IMR-90 (cell line): Measurements from ENCODE around the gene TSR3. TPM values are rescaled to one million over a fixed set of nuclear protein-coding genes. Genes with fewer than 3 reads are reported as not detected.

Source experiments
- ATAC-seq: fragments of 200-7000 bp; cut with Tn5 transposase; 2 replicates; pipeline ENCODE4 v1.9.1; 2020; ENCODE audit warnings: low read depth, mild to moderate bottlenecking, moderate library complexity
- BruUV-seq: library from RNA; stranded (reverse); fragments of 400-500 nt; replicated peaks from 2 replicates; lab custom pipeline; 2021; lab: Mats Ljungman, UMichigan
- CTCF ChIA-PET: fragments of 300-600 bp; formaldehyde crosslinking; extraction: SDS; loops from one replicate; lab custom pipeline; 2021; ENCODE audit warnings: antibody characterized with exemption; lab: Yijun Ruan, JAX
- POLR2A ChIA-PET: fragments of 300-600 bp; sonication (Branson Sonifier 250); formaldehyde crosslinking; loops from one replicate; lab custom pipeline; 2022; ENCODE audit warnings: antibody characterized with exemption; ENCODE audit not compliant: unreplicated experiment; lab: Charles Lee
- DNase-seq: peaks from one replicate; pipeline ENCODE4 v3.0.0; 2013
- H2AFZ ChIP-seq: replicated peaks from 2 replicates; pipeline ENCODE3; 2013; ENCODE audit warnings: low read length, mild to moderate bottlenecking; ENCODE audit not compliant: poor library complexity
- H2AK5ac ChIP-seq: 2 replicates; pipeline ENCODE4 v1.6.1; 2013; ENCODE audit warnings: low read depth, low read length, inconsistent platforms
- H2AK9ac ChIP-seq: replicated peaks from 2 replicates; pipeline ENCODE3; 2013; ENCODE audit warnings: mild to moderate bottlenecking, low read depth, low read length, moderate library complexity; ENCODE audit not compliant: poor library complexity
- H2BK120ac ChIP-seq: 2 replicates; pipeline ENCODE4 v1.6.1; 2013; ENCODE audit warnings: low read depth, low read length, inconsistent platforms
- H2BK15ac ChIP-seq: 3 replicates; pipeline ENCODE4 v1.6.1; 2013; ENCODE audit warnings: low read depth, low read length, inconsistent platforms
- H2BK20ac ChIP-seq: 2 replicates; pipeline ENCODE4 v1.6.1; 2013; ENCODE audit warnings: low read depth, mild to moderate bottlenecking, inconsistent platforms, low read length, moderate library complexity
- H2BK5ac ChIP-seq: 2 replicates; pipeline ENCODE4 v1.6.1; 2013; ENCODE audit warnings: mild to moderate bottlenecking, low read depth, low read length, inconsistent platforms; ENCODE audit not compliant: poor library complexity, severe bottlenecking
- H3K14ac ChIP-seq: replicated peaks from 2 replicates; pipeline ENCODE4 v1.6.1; 2013; ENCODE audit warnings: low read depth, low read length, inconsistent platforms
- H3K18ac ChIP-seq: 2 replicates; pipeline ENCODE4 v1.6.1; 2013; ENCODE audit warnings: low read depth, low read length, control low read depth
- H3K23ac ChIP-seq: 2 replicates; pipeline ENCODE4 v1.6.1; 2013; ENCODE audit warnings: low read depth, low read length, inconsistent platforms
- H3K27ac ChIP-seq: 2 replicates; pipeline ENCODE4 v1.5.1; 2013; ENCODE audit warnings: mild to moderate bottlenecking, control low read depth, low read length; ENCODE audit not compliant: insufficient read depth
- H3K27me3 ChIP-seq: 2 replicates; pipeline ENCODE4 v1.6.1; 2013; ENCODE audit warnings: low read length; ENCODE audit not compliant: control insufficient read depth, insufficient read depth
- H3K36me3 ChIP-seq: 2 replicates; pipeline ENCODE4 v1.6.1; 2013; ENCODE audit warnings: low read length, mixed read lengths; ENCODE audit not compliant: control insufficient read depth, insufficient read depth
- H3K4ac ChIP-seq: 2 replicates; pipeline ENCODE4 v1.6.1; 2013; ENCODE audit warnings: low read depth, low read length, inconsistent platforms
- H3K4me1 ChIP-seq: 2 replicates; pipeline ENCODE4 v1.6.1; 2013; ENCODE audit warnings: low read length, mixed read lengths; ENCODE audit not compliant: control insufficient read depth, insufficient read depth
- H3K4me2 ChIP-seq: 2 replicates; pipeline ENCODE4 v1.6.1; 2013; ENCODE audit warnings: low read depth, mild to moderate bottlenecking, control low read depth, low read length, moderate library complexity
- H3K4me3 ChIP-seq: 2 replicates; pipeline ENCODE4 v1.5.1; 2013; ENCODE audit warnings: low read depth, mild to moderate bottlenecking, control low read depth, low read length, moderate library complexity; ENCODE audit not compliant: insufficient read depth
- H3K56ac ChIP-seq: 2 replicates; pipeline ENCODE4 v1.6.1; 2013; ENCODE audit warnings: low read length, inconsistent platforms; ENCODE audit not compliant: insufficient read depth; ENCODE audit errors: extremely low read depth
- H3K79me1 ChIP-seq, 2 experiments: 2 replicates each; pipeline ENCODE4 v1.6.1; 2013; ENCODE audit warnings: low read length in 2 of 2, inconsistent platforms in 1 of 2, low read depth in 1 of 2
- H3K9ac ChIP-seq: 2 replicates; pipeline ENCODE4 v1.6.1; 2013; ENCODE audit warnings: low read depth, low read length, control low read depth
- H3K9me1 ChIP-seq: 2 replicates; pipeline ENCODE4 v1.6.1; 2013; ENCODE audit warnings: low read length, inconsistent platforms; ENCODE audit not compliant: insufficient read depth
- H3K9me3 ChIP-seq: 2 replicates; pipeline ENCODE4 v1.6.1; 2013; ENCODE audit warnings: low read length; ENCODE audit not compliant: control insufficient read depth, insufficient read depth
- H4K20me1 ChIP-seq: 2 replicates; pipeline ENCODE4 v1.6.1; 2013; ENCODE audit warnings: low read length, inconsistent platforms; ENCODE audit not compliant: insufficient read depth
- H4K5ac ChIP-seq: 2 replicates; pipeline ENCODE4 v1.6.1; 2013; ENCODE audit warnings: mild to moderate bottlenecking, low read depth, low read length, control low read depth
- H4K8ac ChIP-seq, 2 experiments: 2 replicates each; pipeline ENCODE4 v1.6.1; 2013; ENCODE audit warnings: low read depth in 2 of 2, low read length in 2 of 2, control low read depth in 1 of 2, inconsistent platforms in 1 of 2
- H4K91ac ChIP-seq: 2 replicates; pipeline ENCODE4 v1.6.1; 2013; ENCODE audit warnings: low read depth, low read length, inconsistent platforms; ENCODE audit not compliant: insufficient read depth
- BHLHE40 ChIP-seq: fragments of 150-350 bp; IDR thresholded peaks from 2 replicates; pipeline ENCODE4 v1.6.1; 2016; ENCODE audit warnings: mild to moderate bottlenecking, low read depth, low read length
- CEBPB ChIP-seq: IDR thresholded peaks from 2 replicates; pipeline ENCODE4 v1.6.1; 2012; ENCODE audit warnings: low read depth, low read length, improper control_type of control experiment
- CHD1 ChIP-seq: IDR thresholded peaks from 2 replicates; pipeline ENCODE4 v1.6.1; 2012; ENCODE audit warnings: low read depth, low read length, improper control_type of control experiment
- MAFK ChIP-seq: IDR thresholded peaks from 2 replicates; pipeline ENCODE4 v1.6.1; 2012; ENCODE audit warnings: low read depth, low read length, improper control_type of control experiment
- MXI1 ChIP-seq: IDR thresholded peaks from 2 replicates; pipeline ENCODE4 v1.6.1; 2012; ENCODE audit warnings: low read depth, mild to moderate bottlenecking, low read length, moderate library complexity, borderline replicate concordance
- NFE2L2 ChIP-seq: fragments of 150-350 bp; IDR thresholded peaks from 2 replicates; pipeline ENCODE4 v1.6.1; 2016; ENCODE audit warnings: low read depth, mild to moderate bottlenecking, low read length
- POLR2A ChIP-seq: IDR thresholded peaks from 2 replicates; pipeline ENCODE4 v1.6.1; 2012; ENCODE audit warnings: mild to moderate bottlenecking, low read depth, low read length
- RAD21 ChIP-seq: IDR thresholded peaks from 2 replicates; pipeline ENCODE4 v1.6.1; 2012; ENCODE audit warnings: low read length, improper control_type of control experiment
- RFX5 ChIP-seq: IDR thresholded peaks from 2 replicates; pipeline ENCODE4 v1.8.0; 2012; ENCODE audit warnings: low read depth, mild to moderate bottlenecking, low read length, moderate library complexity
- SMC3 ChIP-seq: fragments of 150-350 bp; IDR thresholded peaks from 2 replicates; pipeline ENCODE4 v1.6.1; 2016; ENCODE audit warnings: low read depth, mild to moderate bottlenecking, antibody characterized with exemption, low read length, moderate library complexity
- WGBS, 2 experiments: methylation state at CpG; one replicate each; pipeline versions ENCODE4 v1.1.5 to v1.1.7; 2013; ENCODE audit warnings: missing lambda C conversion rate in 2 of 2; ENCODE audit not compliant: insufficient read length in 1 of 2; ENCODE audit errors: extremely low coverage in 2 of 2; 5-methylcytosine and 5-hydroxymethylcytosine counted together
- dilution Hi-C: fragments of 300-500 bp; cut with HindIII; formaldehyde crosslinking; loops from one replicate; pipeline ENCODE4 v1.14.3; 2018; ENCODE audit warnings: low sequenced_read_pairs; ENCODE audit not compliant: unreplicated experiment
- in situ Hi-C: fragments of 300-500 bp; cut with MboI; formaldehyde crosslinking; loops from 3 replicates; pipeline ENCODE4 v1.14.3; 2019; ENCODE audit warnings: low sequenced_read_pairs, inconsistent platforms, mixed read lengths
- intact Hi-C: fragments of 100-400 bp; cut with micrococcal nuclease; formaldehyde crosslinking; loops from 2 replicates; pipeline ENCODE4 v1.10.0; 2022
- polyA plus RNA-seq, 3 experiments: library from polyadenylated mRNA; depleted of rRNA; stranded (reverse); fragments of >200 nt; gene quantifications; 2 replicates each; pipeline ENCODE4 v1.2.3, GENCODE V29; 2012; ENCODE audit warnings: low replicate concordance in 1 of 3
- total RNA-seq: library from RNA; depleted of rRNA; stranded (reverse); fragments of >200 nt; gene quantifications from 2 replicates; pipeline ENCODE4 v1.2.3, GENCODE V29; 2012
- TF ChIP-seq, protein P1 (sequence below): fragments of 150-350 bp; IDR thresholded peaks from 2 replicates; pipeline ENCODE4 v1.6.1; 2017; ENCODE audit warnings: mild to moderate bottlenecking, antibody characterized with exemption, low read length, low read depth

Gene TSR3
- total and polyA plus RNA-seq, 2 of the 4 experiments (the other 2 are of a cell fraction) = 38.0 to 52.9 TPM

DNA sequence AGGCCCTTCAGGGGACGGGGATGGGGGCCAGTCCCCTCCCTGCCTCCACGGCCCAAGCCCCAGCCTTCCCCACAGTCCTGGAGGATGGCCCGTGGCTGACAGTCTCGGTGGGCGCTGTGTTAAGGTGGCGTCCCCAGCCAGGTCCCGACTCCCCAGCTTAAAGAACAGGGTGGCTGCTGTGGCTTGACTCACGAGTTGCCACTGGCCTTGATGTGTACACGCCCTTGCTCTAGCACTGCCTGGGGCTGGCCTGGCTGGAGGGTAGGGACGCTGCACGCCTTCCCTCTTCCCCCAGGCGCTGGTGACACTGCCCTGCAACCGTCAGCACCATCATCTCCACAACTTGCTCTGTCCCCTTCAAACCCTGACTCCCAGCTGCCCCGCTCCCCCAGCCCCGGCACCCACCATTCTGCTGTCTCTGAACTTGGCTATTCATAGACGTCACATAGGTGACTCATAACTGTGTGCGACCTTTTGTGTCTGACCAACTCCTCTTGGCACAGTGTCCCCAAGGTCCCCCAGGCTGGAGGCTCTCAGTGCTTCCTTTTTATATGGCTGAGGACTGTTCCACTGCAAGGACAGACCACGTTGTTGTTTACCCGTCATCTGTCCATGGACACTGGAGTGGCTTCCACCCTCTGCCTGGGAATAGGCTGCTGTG is 6.4 kb upstream of the TSR3 start:
- Histone ChIP-seq H2AFZ (no peak overlapping the region), H4K8ac (no peak overlapping the region), H2BK15ac (no peak overlapping the region), H3K27ac (no peak overlapping the region), H3K4ac (no peak overlapping the region), H3K79me1 (peaks cover 18 to 82% of the 10 kb centered on the region in 2 experiments), H3K4me3 (no peak overlapping the region), H3K56ac (no peak overlapping the region), H3K14ac (no peak overlapping the region), H2BK20ac (no peak overlapping the region), H3K4me2 (no peak overlapping the region), H3K4me1 (peaks cover 5% of the 10 kb centered on the region; the same call in 1 of the 2 replicates), H3K9me1 (peaks cover 7% of the 10 kb centered on the region), H4K91ac (no peak overlapping the region), H2AK9ac (no peak overlapping the region), H2BK5ac (no peak overlapping the region), H3K23ac (0 out of 2 replicates have a peak overlapping the region, but pooled peaks have one; percentile 16), H3K9me3 (no peaks in the 10 kb centered on the region), H3K36me3 (peaks cover 24% of the 10 kb centered on the region), H3K27me3 (no peaks in the 10 kb centered on the region), H3K18ac (no peak overlapping the region), H2AK5ac (no peak overlapping the region), H4K5ac (no peak overlapping the region), H2BK120ac (no peak overlapping the region), H4K20me1 (peaks cover 41% of the 10 kb centered on the region), H3K9ac (no peak overlapping the region)
- in situ Hi-C loops = no loop called here
- DNase-seq (peak; percentile 28), ATAC-seq (peak; percentile 22; the same call in 1 of the 2 replicates)
- WGBS, 2 experiments = 79% methylated on average over 12 of the region's 19 CpGs; no CpG with 5 or more reads in 1 of the 2 experiments
- ChIA-PET CTCF (no interaction called here), POLR2A (no interaction called here)
- dilution Hi-C loops = no loop called here
- no TSS peak for BruUV-seq
- intact Hi-C loops = no loop called here
- no peak for TF ChIP-seq RFX5
- TF ChIP-seq MAFK = no peak
- TF ChIP-seq RAD21 = no peak
- no peak for TF ChIP-seq POLR2A
- no peak for TF ChIP-seq NFE2L2
- TF ChIP-seq MXI1 = no peak
- TF ChIP-seq SMC3 = no peak
- TF ChIP-seq, protein P1, sequence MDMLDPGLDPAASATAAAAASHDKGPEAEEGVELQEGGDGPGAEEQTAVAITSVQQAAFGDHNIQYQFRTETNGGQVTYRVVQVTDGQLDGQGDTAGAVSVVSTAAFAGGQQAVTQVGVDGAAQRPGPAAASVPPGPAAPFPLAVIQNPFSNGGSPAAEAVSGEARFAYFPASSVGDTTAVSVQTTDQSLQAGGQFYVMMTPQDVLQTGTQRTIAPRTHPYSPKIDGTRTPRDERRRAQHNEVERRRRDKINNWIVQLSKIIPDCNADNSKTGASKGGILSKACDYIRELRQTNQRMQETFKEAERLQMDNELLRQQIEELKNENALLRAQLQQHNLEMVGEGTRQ = no peak
- TF ChIP-seq CHD1 = no peak
- TF ChIP-seq BHLHE40 = no peak
- no peak for TF ChIP-seq CEBPB
